ENCODE measurements around the gene TMEM94. TPM values are rescaled to one million over a fixed set of nuclear protein-coding genes. Genes with fewer than 3 reads are reported as not detected.
A peak's percentile ranks its signal among the peaks of the same experiment; 100 is the strongest.

The TMEM94 gene
- total RNA-seq, 1 donor from 2014 or later = 112 TPM

DNA sequence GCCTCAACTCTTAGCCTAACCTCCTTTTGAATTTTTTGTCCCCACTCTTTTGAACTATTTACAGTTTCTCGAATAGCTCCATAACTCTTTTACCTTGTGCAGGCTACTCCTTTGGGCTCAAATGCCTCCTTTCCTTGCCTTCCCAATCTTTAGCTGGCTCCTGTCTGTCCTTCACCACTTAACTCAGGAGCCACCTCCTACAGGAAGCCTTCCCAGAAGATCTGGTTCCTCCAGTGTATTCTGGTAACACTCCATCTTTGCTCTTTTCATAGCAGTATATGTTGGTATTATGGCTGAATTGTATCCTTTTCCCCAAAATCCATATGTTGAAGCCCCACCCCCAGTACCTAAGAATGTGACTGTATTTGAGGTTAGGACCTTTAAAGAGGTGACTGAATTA, 41.9 kb upstream of the TMEM94 start:
- TF ChIP-seq CTCF (conservative IDR thresholded peaks at IDR 0.05) = no peak
- Mint-ChIP-seq H3K4me3 (no peak overlapping the region), H3K4me1 (ENCODE audit: unreplicated experiment) (peaks cover 5% of the 10 kb centered on the region), H3K36me3 (no peaks in the 10 kb centered on the region), H3K27me3 (peaks cover 42% of the 10 kb centered on the region), H3K27ac (no peak overlapping the region), H3K9me3 (no peaks in the 10 kb centered on the region)
- no peak for DNase-seq (ENCODE audit: extremely low spot score, unreplicated experiment)

GRCh38 chr17:75416006-75416405, 40.4 kb upstream of the TMEM94 start:
- peaks cover 35% of the 10 kb centered on the region for H3K27me3 Mint-ChIP-seq
- no peak overlapping the region for H3K27ac Mint-ChIP-seq
- no peaks in the 10 kb centered on the region for H3K9me3 Mint-ChIP-seq
- H3K36me3 Mint-ChIP-seq = no peaks in the 10 kb centered on the region
- DNase-seq (ENCODE audit: extremely low spot score, unreplicated experiment) = no peak
- no peak overlapping the region for H3K4me3 Mint-ChIP-seq
- H3K4me1 Mint-ChIP-seq (ENCODE audit: unreplicated experiment) = peaks cover 5% of the 10 kb centered on the region
- TF ChIP-seq CTCF (conservative IDR thresholded peaks at IDR 0.05) = no peak

- Mint-ChIP-seq H3K27ac (no peak overlapping the region), H3K27me3 (peaks cover 35% of the 10 kb centered on the region)
Observed at GRCh38 chr17:75417054-75417580, 39.3 kb upstream of the TMEM94 start.

DNA sequence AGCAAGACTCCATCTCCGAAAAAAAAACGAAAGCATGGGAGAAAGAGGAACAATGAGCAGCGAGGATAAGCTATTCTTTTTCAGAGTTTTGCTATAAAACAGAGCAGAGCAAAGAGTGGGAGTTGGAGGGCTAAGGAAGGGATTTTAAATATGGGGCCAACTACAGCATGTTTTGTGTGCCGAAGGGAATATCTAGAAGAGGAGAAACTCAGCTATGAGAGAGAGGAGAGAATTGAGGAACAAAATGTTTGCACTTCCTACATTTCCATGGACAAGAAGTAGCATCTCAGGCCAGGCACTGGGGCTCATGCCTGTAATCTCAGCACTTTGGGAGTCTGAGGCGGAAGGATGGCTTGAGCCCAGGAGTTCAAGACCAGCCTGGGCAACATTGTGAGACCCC, 37.9 kb upstream of the TMEM94 start:
- no peaks in the 10 kb centered on the region for H3K4me1 Mint-ChIP-seq (ENCODE audit: unreplicated experiment)
- H3K9me3 Mint-ChIP-seq = no peaks in the 10 kb centered on the region
- H3K27ac Mint-ChIP-seq = no peak overlapping the region
- DNase-seq (ENCODE audit: extremely low spot score, unreplicated experiment) = no peak
- H3K27me3 Mint-ChIP-seq = peaks cover 30% of the 10 kb centered on the region
- no peaks in the 10 kb centered on the region for H3K36me3 Mint-ChIP-seq
- TF ChIP-seq CTCF (conservative IDR thresholded peaks at IDR 0.05) = no peak
- H3K4me3 Mint-ChIP-seq = no peak overlapping the region

More at GRCh38 chr17:75417054-75417580, 39.3 kb upstream of the TMEM94 start:
- DNase-seq (ENCODE audit: extremely low spot score, unreplicated experiment) = no peak
- Mint-ChIP-seq H3K36me3 (no peaks in the 10 kb centered on the region), H3K9me3 (no peaks in the 10 kb centered on the region), H3K4me1 (ENCODE audit: unreplicated experiment) (peaks cover 5% of the 10 kb centered on the region), H3K4me3 (no peak overlapping the region)
- TF ChIP-seq CTCF (conservative IDR thresholded peaks at IDR 0.05) = no peak

- no peak for TF ChIP-seq CTCF (conservative IDR thresholded peaks at IDR 0.05)
- Mint-ChIP-seq H3K4me1 (ENCODE audit: unreplicated experiment) (peaks cover 22% of the 10 kb centered on the region), H3K27me3 (no peaks in the 10 kb centered on the region), H3K4me3 (no peak overlapping the region), H3K9me3 (no peaks in the 10 kb centered on the region), H3K36me3 (no peaks in the 10 kb centered on the region), H3K27ac (peak overlapping the region; percentile 84)
- DNase-seq (ENCODE audit: extremely low spot score, unreplicated experiment) = no peak
Observed at GRCh38 chr17:75428543-75429469, 27.6 kb upstream of the TMEM94 start.
